Measurements from ENCODE around the gene NFIA.

NFIA gene

GRCh38 chr1:61141288-61142042, 59.1 kb downstream of the NFIA start (continued):
- TF ChIP-seq, protein P1, sequence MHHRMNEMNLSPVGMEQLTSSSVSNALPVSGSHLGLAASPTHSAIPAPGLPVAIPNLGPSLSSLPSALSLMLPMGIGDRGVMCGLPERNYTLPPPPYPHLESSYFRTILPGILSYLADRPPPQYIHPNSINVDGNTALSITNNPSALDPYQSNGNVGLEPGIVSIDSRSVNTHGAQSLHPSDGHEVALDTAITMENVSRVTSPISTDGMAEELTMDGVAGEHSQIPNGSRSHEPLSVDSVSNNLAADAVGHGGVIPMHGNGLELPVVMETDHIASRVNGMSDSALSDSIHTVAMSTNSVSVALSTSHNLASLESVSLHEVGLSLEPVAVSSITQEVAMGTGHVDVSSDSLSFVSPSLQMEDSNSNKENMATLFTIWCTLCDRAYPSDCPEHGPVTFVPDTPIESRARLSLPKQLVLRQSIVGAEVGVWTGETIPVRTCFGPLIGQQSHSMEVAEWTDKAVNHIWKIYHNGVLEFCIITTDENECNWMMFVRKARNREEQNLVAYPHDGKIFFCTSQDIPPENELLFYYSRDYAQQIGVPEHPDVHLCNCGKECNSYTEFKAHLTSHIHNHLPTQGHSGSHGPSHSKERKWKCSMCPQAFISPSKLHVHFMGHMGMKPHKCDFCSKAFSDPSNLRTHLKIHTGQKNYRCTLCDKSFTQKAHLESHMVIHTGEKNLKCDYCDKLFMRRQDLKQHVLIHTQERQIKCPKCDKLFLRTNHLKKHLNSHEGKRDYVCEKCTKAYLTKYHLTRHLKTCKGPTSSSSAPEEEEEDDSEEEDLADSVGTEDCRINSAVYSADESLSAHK (tag by site-specific recombination; IDR thresholded peaks at IDR 0.05), result peak; percentile 89
- no peak for TF ChIP-seq ZNF274 (IDR thresholded peaks at IDR 0.05; ENCODE audit: low read length)
- no peak for TF ChIP-seq ZNF274 (tag by site-specific recombination; IDR thresholded peaks at IDR 0.05; ENCODE audit: borderline replicate concordance)
- peak; percentile 95 for TF ChIP-seq PRDM1 (tag by site-specific recombination; IDR thresholded peaks at IDR 0.05)
- TF ChIP-seq ZNF76 (tag by site-specific recombination; IDR thresholded peaks at IDR 0.05; ENCODE audit: borderline replicate concordance, low read depth), result peak; percentile 48; the same call in 1 of the 2 replicates
- TF ChIP-seq TRIM28 (IDR thresholded peaks at IDR 0.05; ENCODE audit: borderline replicate concordance, low read length), result peak; percentile 97
- peak; percentile 97 for TF ChIP-seq ZBTB17 (tag by site-specific recombination; IDR thresholded peaks at IDR 0.05)
- TF ChIP-seq OSR2 (tag by site-specific recombination; IDR thresholded peaks at IDR 0.05), result peak; percentile 97
- TF ChIP-seq GFI1B (tag by site-specific recombination; IDR thresholded peaks at IDR 0.05), result peak; percentile 92
- peak; percentile 50; the same call in 1 of the 2 replicates for TF ChIP-seq GLIS1 (tag by site-specific recombination; IDR thresholded peaks at IDR 0.05)
- 0 out of 2 replicates have a peak, but pooled peaks have one; percentile 48 for TF ChIP-seq HOXD13 (CRISPR knock-in tag; IDR thresholded peaks at IDR 0.05; ENCODE audit: borderline replicate concordance)
- TF ChIP-seq KLF16 (tag by site-specific recombination; IDR thresholded peaks at IDR 0.05), result peak; percentile 76; the same call in 1 of the 2 replicates
- peak; percentile 88; the same call in 1 of the 2 replicates for TF ChIP-seq SCRT2 (tag by site-specific recombination; IDR thresholded peaks at IDR 0.05)
- TF ChIP-seq GLI2 (tag by site-specific recombination; IDR thresholded peaks at IDR 0.05; ENCODE audit: borderline replicate concordance, low read depth), result peak; percentile 85
- TF ChIP-seq ZNF2 (tag by site-specific recombination; IDR thresholded peaks at IDR 0.05), result peak; percentile 78; the same call in 1 of the 2 replicates
- TF ChIP-seq ZNF169 (tag by site-specific recombination; IDR thresholded peaks at IDR 0.05), result no peak
- no peak for TF ChIP-seq ZBTB49 (tag by site-specific recombination; IDR thresholded peaks at IDR 0.05; ENCODE audit: low read depth)
- no peak for TF ChIP-seq ZNF510 (tag by site-specific recombination; IDR thresholded peaks at IDR 0.05; ENCODE audit: insufficient replicate concordance)
- peak; percentile 99 for TF ChIP-seq ZNF24 (tag by site-specific recombination; IDR thresholded peaks at IDR 0.05)
- peak; percentile 84 for TF ChIP-seq KLF10 (tag by site-specific recombination; IDR thresholded peaks at IDR 0.05)
- TF ChIP-seq, protein P2, sequence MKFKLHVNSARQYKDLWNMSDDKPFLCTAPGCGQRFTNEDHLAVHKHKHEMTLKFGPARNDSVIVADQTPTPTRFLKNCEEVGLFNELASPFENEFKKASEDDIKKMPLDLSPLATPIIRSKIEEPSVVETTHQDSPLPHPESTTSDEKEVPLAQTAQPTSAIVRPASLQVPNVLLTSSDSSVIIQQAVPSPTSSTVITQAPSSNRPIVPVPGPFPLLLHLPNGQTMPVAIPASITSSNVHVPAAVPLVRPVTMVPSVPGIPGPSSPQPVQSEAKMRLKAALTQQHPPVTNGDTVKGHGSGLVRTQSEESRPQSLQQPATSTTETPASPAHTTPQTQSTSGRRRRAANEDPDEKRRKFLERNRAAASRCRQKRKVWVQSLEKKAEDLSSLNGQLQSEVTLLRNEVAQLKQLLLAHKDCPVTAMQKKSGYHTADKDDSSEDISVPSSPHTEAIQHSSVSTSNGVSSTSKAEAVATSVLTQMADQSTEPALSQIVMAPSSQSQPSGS (tag by site-specific recombination; IDR thresholded peaks at IDR 0.05; ENCODE audit: low read depth), result peak; percentile 88
- 0 out of 2 replicates have a peak, but pooled peaks have one; percentile 25 for TF ChIP-seq ZNF623 (tag by site-specific recombination; IDR thresholded peaks at IDR 0.05)
- TF ChIP-seq ZNF777 (tag by site-specific recombination; IDR thresholded peaks at IDR 0.05; ENCODE audit: borderline replicate concordance), result no peak
- peak; percentile 99 for TF ChIP-seq ZNF324 (tag by site-specific recombination; IDR thresholded peaks at IDR 0.05)
- TF ChIP-seq, protein P3, sequence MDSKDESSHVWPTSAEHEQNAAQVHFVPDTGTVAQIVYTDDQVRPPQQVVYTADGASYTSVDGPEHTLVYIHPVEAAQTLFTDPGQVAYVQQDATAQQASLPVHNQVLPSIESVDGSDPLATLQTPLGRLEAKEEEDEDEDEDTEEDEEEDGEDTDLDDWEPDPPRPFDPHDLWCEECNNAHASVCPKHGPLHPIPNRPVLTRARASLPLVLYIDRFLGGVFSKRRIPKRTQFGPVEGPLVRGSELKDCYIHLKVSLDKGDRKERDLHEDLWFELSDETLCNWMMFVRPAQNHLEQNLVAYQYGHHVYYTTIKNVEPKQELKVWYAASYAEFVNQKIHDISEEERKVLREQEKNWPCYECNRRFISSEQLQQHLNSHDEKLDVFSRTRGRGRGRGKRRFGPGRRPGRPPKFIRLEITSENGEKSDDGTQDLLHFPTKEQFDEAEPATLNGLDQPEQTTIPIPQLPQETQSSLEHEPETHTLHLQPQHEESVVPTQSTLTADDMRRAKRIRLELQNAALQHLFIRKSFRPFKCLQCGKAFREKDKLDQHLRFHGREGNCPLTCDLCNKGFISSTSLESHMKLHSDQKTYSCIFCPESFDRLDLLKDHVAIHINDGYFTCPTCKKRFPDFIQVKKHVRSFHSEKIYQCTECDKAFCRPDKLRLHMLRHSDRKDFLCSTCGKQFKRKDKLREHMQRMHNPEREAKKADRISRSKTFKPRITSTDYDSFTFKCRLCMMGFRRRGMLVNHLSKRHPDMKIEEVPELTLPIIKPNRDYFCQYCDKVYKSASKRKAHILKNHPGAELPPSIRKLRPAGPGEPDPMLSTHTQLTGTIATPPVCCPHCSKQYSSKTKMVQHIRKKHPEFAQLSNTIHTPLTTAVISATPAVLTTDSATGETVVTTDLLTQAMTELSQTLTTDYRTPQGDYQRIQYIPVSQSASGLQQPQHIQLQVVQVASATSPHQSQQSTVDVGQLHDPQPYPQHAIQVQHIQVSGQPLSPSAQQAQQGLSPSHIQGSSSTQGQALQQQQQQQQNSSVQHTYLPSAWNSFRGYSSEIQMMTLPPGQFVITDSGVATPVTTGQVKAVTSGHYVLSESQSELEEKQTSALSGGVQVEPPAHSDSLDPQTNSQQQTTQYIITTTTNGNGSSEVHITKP (tag by site-specific recombination; IDR thresholded peaks at IDR 0.05), result peak; percentile 86
- TF ChIP-seq ZNF600 (tag by site-specific recombination; IDR thresholded peaks at IDR 0.05), result peak; percentile 76; the same call in 1 of the 2 replicates

Measured in HEK293 (cell line).